HepG2 (cell line): Measurements from ENCODE around the gene NF2. TPM values are rescaled to one million over a fixed set of nuclear protein-coding genes. Genes with fewer than 3 reads are reported as not detected.

Experiments used
- DMAP1 ChIP-seq: IDR thresholded peaks from 2 replicates; pipeline ENCODE4 v1.6.1; 2016
- FOXA1 ChIP-seq, 2 experiments: fragments of 450-650 bp in 1 of 2; sonication (generic) in 1 of 2; formaldehyde crosslinking in 1 of 2; IDR thresholded peaks; 2 replicates each; pipeline versions ENCODE4 v1.4.0 to v1.6.1; 2016 to 2020; ENCODE audit warnings: missing genetic modification reagents in 1 of 2
- GPN1 ChIP-seq: sonication (generic); formaldehyde crosslinking; IDR thresholded peaks from 2 replicates; pipeline ENCODE4 v1.5.1; 2020; ENCODE audit warnings: missing genetic modification reagents, borderline replicate concordance
- HNF4G ChIP-seq, 2 experiments: sonication (generic) in 1 of 2; formaldehyde crosslinking in 1 of 2; IDR thresholded peaks; 2 replicates each; pipeline versions ENCODE4 v1.4.0 to v1.6.1; 2011 to 2020; ENCODE audit warnings: borderline replicate concordance in 2 of 2, low read depth in 2 of 2, mild to moderate bottlenecking in 2 of 2, low read length in 1 of 2, missing genetic modification reagents in 1 of 2, moderate library complexity in 1 of 2
- JUND ChIP-seq: sonication (generic); formaldehyde crosslinking; IDR thresholded peaks from 2 replicates; pipeline ENCODE4 v1.8.0; 2022; ENCODE audit warnings: mild to moderate bottlenecking, missing genetic modification reagents
- KAT8 ChIP-seq: IDR thresholded peaks from 2 replicates; pipeline ENCODE4 v1.6.1; 2016; ENCODE audit warnings: missing genetic modification reagents, missing compliant biosample characterization
- MAFF ChIP-seq: IDR thresholded peaks from 2 replicates; pipeline ENCODE4 v1.6.1; 2011; ENCODE audit warnings: low read depth, low read length, improper control_type of control experiment
- POLR2A ChIP-seq, 2 experiments: IDR thresholded peaks; 2 replicates each; pipeline ENCODE4 v1.6.1; 2011; ENCODE audit warnings: low read depth in 2 of 2, low read length in 2 of 2, mild to moderate bottlenecking in 1 of 2, moderate library complexity in 1 of 2; ENCODE audit not compliant: insufficient read depth in 1 of 2
- SNAPC2 ChIP-seq: sonication (generic); formaldehyde crosslinking; IDR thresholded peaks from 2 replicates; pipeline ENCODE4 v1.8.1; 2022; ENCODE audit warnings: mild to moderate bottlenecking, missing genetic modification reagents
- TP53 ChIP-seq: sonication (generic); formaldehyde crosslinking; conservative IDR thresholded peaks from 2 replicates; pipeline ENCODE4 v1.4.0; 2020; ENCODE audit warnings: missing genetic modification reagents
- ZEB1 ChIP-seq: IDR thresholded peaks from 2 replicates; pipeline ENCODE4 v1.6.1; 2012; ENCODE audit warnings: mild to moderate bottlenecking, low read depth, inconsistent platforms; ENCODE audit not compliant: insufficient replicate concordance
- ZNF136 ChIP-seq: sonication (generic); formaldehyde crosslinking; IDR thresholded peaks from 2 replicates; pipeline ENCODE4 v1.8.1; 2022; ENCODE audit warnings: low read depth, mild to moderate bottlenecking, moderate library complexity, missing genetic modification reagents
- ZNF138 ChIP-seq: sonication (generic); formaldehyde crosslinking; IDR thresholded peaks from 2 replicates; pipeline ENCODE4 v1.5.0; 2020; ENCODE audit warnings: mild to moderate bottlenecking, low read depth, missing genetic modification reagents
- ZNF564 ChIP-seq: sonication (generic); formaldehyde crosslinking; IDR thresholded peaks from 2 replicates; pipeline ENCODE4 v1.8.1; 2023; ENCODE audit warnings: mild to moderate bottlenecking, missing genetic modification reagents
- ZNF746 ChIP-seq: sonication (generic); formaldehyde crosslinking; IDR thresholded peaks from 2 replicates; pipeline ENCODE4 v1.8.0; 2022; ENCODE audit warnings: mild to moderate bottlenecking, missing genetic modification reagents
- ZSCAN21 ChIP-seq: sonication (generic); formaldehyde crosslinking; IDR thresholded peaks from 2 replicates; pipeline ENCODE4 v1.8.0; 2022; ENCODE audit warnings: mild to moderate bottlenecking, missing genetic modification reagents, moderate library complexity, borderline replicate concordance
- polyA plus RNA-seq, 8 experiments: library from polyadenylated mRNA; depleted of rRNA in 3 of 8; stranded (reverse) in 7 of 8; unstranded in 1 of 8; fragments of >200 nt; fragmentation: Illumina TruSeq in 4 of 8; extraction: Trizol in 4 of 8; gene quantifications; 2 replicates each; pipeline versions ENCODE4 v1.2.1 to v1.2.3, GENCODE V29; 2011 to 2016; ENCODE audit warnings: low read depth in 4 of 8, missing spikeins in 1 of 8, mixed read lengths in 1 of 8; ENCODE audit not compliant: insufficient read depth in 1 of 8
- total RNA-seq, 5 experiments: library from RNA; depleted of rRNA; stranded (reverse); fragments of >200 nt; fragmentation: Illumina TruSeq; extraction: Trizol; gene quantifications; 2 replicates each; pipeline ENCODE4 v1.2.3, GENCODE V29; 2016; ENCODE audit warnings: low read depth in 1 of 5
- TF ChIP-seq, protein P1 (sequence below): sonication (generic); formaldehyde crosslinking; IDR thresholded peaks from 2 replicates; pipeline ENCODE4 v1.8.1; 2023; ENCODE audit warnings: mild to moderate bottlenecking, moderate library complexity, missing genetic modification reagents
- TF ChIP-seq, protein P2 (sequence below): sonication (generic); formaldehyde crosslinking; IDR thresholded peaks from 2 replicates; pipeline ENCODE4 v1.5.1; 2020; ENCODE audit warnings: missing genetic modification reagents, mild to moderate bottlenecking, borderline replicate concordance
- TF ChIP-seq, protein P3 (sequence below): sonication (generic); formaldehyde crosslinking; IDR thresholded peaks from 2 replicates; pipeline ENCODE4 v1.4.0; 2020; ENCODE audit warnings: missing genetic modification reagents
- TF ChIP-seq, protein P4 (sequence below): sonication (generic); formaldehyde crosslinking; IDR thresholded peaks from 2 replicates; pipeline ENCODE4 v1.4.0; 2020; ENCODE audit warnings: missing genetic modification reagents, borderline replicate concordance

NF2 gene
- total and polyA plus RNA-seq, 2 of the 13 experiments (the other 11 are each of a cell fraction or from before 2014, with no cell fraction given) = 9.3 to 33.3 TPM

DNA sequence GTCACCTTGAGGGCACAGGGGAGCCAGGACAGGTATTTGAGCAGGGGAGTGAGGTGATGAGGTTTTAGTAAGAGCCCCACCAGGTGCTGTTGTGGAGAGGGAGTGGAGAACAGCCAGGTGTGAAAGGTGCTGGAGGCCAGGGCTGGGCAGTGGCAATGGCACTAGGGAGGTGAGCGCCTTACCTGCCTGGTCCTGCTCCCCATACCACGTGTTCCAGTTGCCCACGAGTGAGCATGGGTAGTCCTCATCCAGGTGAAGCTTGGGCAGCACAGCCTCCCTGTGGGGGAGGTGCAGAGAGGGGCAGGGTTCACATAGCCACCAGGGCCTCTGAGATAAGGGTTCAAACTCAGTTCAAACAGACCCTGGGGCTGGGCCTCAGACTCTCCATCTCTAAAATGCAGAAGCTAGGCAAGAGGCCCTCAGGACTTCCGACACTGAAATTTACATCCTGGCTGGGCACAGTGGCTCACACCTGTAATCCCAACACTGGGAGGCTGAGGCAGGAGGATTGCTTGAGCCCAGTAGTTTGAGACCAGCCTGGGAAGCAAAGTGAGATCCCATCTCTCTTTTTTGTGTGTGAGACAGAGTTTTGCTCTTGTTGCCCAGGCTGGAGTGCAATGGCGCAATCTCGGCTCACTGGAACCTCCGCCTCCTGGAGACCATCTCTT is 34.3 kb upstream of the NF2 start (continued):
- TF ChIP-seq, protein P1, sequence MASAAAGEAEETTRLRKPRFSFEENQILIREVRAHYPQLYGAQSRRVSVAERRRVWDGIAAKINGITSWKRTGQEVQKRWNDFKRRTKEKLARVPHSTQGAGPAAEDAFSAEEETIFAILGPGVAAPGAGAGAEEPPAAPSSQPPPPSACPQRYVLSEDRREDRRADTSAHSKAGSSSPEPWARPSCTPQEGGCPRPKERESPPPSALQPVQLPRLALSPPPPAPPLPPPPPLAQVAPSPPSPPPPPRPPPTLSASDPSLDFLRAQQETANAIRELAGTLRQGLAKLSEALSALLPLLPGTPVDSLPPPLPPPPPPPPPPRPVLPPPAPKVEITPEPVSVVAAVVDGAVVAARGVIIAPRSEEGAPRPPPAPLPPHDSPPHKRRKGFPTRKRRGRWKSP (CRISPR knock-in tag) = no peak
- TF ChIP-seq HNF4G (IDR thresholded peaks at IDR 0.05; ENCODE audit: borderline replicate concordance, low read depth, low read length) (peak; percentile 88), HNF4G (CRISPR knock-in tag; IDR thresholded peaks at IDR 0.05; ENCODE audit: borderline replicate concordance, low read depth) (0 out of 2 replicates have a peak, but pooled peaks have one; percentile 48), POLR2A (IDR thresholded peaks at IDR 0.05; ENCODE audit: insufficient read depth in 1 of 2, low read depth in 2 of 2, low read length in 2 of 2) (no peak), GPN1 (CRISPR knock-in tag) (no peak), ZEB1 (peak; percentile 84), KAT8 (CRISPR knock-in tag) (no peak), ZNF136 (CRISPR knock-in tag) (0 out of 2 replicates have a peak, but pooled peaks have one; percentile 61), SNAPC2 (CRISPR knock-in tag) (no peak), ZNF138 (CRISPR knock-in tag) (no peak), MAFF (no peak), ZSCAN21 (CRISPR knock-in tag) (no peak), ZNF564 (CRISPR knock-in tag) (no peak), TP53 (CRISPR knock-in tag) (no peak), JUND (CRISPR knock-in tag) (peak; percentile 26; the same call in 1 of the 2 replicates), FOXA1 (IDR thresholded peaks at IDR 0.05) (no peak), FOXA1 (CRISPR knock-in tag; IDR thresholded peaks at IDR 0.05) (no peak), ZNF746 (CRISPR knock-in tag) (no peak), DMAP1 (CRISPR knock-in tag) (peak; percentile 78; the same call in 1 of the 2 replicates)
- TF ChIP-seq, protein P2, sequence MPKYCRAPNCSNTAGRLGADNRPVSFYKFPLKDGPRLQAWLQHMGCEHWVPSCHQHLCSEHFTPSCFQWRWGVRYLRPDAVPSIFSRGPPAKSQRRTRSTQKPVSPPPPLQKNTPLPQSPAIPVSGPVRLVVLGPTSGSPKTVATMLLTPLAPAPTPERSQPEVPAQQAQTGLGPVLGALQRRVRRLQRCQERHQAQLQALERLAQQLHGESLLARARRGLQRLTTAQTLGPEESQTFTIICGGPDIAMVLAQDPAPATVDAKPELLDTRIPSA (CRISPR knock-in tag) = peak; percentile 40; the same call in 1 of the 2 replicates
- TF ChIP-seq, protein P3, sequence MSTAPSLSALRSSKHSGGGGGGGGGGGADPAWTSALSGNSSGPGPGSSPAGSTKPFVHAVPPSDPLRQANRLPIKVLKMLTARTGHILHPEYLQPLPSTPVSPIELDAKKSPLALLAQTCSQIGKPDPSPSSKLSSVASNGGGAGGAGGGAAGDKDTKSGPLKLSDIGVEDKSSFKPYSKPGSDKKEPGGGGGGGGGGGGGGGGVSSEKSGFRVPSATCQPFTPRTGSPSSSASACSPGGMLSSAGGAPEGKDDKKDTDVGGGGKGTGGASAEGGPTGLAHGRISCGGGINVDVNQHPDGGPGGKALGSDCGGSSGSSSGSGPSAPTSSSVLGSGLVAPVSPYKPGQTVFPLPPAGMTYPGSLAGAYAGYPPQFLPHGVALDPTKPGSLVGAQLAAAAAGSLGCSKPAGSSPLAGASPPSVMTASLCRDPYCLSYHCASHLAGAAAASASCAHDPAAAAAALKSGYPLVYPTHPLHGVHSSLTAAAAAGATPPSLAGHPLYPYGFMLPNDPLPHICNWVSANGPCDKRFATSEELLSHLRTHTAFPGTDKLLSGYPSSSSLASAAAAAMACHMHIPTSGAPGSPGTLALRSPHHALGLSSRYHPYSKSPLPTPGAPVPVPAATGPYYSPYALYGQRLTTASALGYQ = no peak
- TF ChIP-seq, protein P4, sequence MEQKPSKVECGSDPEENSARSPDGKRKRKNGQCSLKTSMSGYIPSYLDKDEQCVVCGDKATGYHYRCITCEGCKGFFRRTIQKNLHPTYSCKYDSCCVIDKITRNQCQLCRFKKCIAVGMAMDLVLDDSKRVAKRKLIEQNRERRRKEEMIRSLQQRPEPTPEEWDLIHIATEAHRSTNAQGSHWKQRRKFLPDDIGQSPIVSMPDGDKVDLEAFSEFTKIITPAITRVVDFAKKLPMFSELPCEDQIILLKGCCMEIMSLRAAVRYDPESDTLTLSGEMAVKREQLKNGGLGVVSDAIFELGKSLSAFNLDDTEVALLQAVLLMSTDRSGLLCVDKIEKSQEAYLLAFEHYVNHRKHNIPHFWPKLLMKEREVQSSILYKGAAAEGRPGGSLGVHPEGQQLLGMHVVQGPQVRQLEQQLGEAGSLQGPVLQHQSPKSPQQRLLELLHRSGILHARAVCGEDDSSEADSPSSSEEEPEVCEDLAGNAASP (CRISPR knock-in tag) = 0 out of 2 replicates have a peak, but pooled peaks have one; percentile 44
